ENCODE data around the gene VLDLR.

VLDLR gene

DNA sequence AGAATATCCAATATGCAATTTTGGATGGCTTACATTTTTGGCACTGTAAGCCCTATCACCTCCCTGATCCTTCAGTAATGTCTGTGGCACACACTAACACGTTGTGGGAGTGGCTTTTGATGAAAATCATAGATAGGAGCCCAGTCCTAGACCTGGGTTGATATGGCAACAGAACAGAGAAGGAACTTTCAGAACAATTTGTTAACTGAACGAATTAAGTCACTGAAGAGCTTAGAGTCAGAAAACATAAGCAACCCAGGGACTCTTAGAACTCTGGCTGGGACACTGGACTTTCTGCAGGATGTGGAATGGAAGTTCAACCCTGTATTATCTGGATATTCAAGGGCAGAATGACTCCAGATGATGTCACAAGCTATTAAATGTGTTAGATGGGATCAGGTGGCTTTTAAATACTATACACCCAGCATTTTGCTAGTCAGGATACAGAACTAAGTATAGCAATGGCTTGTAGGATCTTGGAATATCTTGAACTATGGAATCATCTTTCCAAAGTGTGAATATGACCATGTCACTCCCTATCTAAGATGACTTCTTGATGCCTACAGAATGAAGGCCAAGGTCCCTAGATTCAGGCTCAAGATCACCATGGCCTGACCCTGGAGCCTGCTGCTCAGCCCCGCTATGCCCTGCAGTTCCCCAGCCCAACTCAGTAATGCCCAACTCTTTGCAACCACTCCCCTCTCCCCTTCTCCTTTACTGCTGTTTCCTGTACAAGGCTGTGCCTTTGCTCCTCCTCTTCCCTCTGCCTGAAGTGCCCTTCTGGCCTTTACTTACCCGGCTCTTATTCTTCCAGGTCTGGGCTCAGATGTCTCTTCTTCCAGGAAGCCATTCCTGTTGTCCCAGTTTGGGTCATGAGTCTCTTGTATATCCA lies 42.8 kb downstream of the VLDLR start:
- H3K27ac ChIP-seq (ENCODE audit: low read depth, low read length) = no peak overlapping the region
- no peak overlapping the region for H3K9ac ChIP-seq (ENCODE audit: low read length)
- H3K4me1 ChIP-seq (ENCODE audit: control insufficient read depth, insufficient read depth, low read length) = no peaks in the 10 kb centered on the region
- H3K36me3 ChIP-seq (ENCODE audit: control insufficient read depth, insufficient read depth, low read length) = no peaks in the 10 kb centered on the region
- no peaks in the 10 kb centered on the region for H3K27me3 ChIP-seq (ENCODE audit: control insufficient read depth, insufficient read depth, low read length)
- peaks cover 23% of the 10 kb centered on the region for H3K9me3 ChIP-seq (ENCODE audit: control insufficient read depth, insufficient read depth, low read depth, low read length)
- H3K4me3 ChIP-seq (ENCODE audit: low read depth, low read length) = no peak overlapping the region

DNA sequence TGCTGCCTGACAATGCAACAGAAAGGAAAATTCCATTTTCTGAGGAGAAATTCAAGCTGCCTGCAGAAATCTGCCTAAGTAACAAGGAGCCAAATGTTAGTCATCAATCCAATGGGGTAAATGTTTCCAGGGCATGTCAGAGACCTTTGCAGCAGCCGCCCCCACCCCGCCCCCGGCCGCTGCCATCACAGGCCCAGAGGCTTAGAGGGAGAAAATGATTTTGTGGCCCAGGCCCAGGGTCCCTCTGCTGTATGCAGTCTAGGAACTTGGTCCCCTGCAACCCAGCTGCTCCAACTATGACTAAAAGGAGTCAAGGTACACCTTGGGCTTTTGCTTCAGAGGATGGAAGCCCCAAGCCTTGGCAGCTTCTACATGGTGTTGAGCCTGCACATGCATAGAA lies 45.0 kb downstream of the VLDLR start:
- no peaks in the 10 kb centered on the region for H3K4me1 ChIP-seq (ENCODE audit: control insufficient read depth, insufficient read depth, low read length)
- H3K9me3 ChIP-seq (ENCODE audit: control insufficient read depth, insufficient read depth, low read depth, low read length) = peaks cover 23% of the 10 kb centered on the region
- no peak overlapping the region for H3K27ac ChIP-seq (ENCODE audit: low read depth, low read length)
- H3K4me3 ChIP-seq (ENCODE audit: low read depth, low read length) = no peak overlapping the region
- no peaks in the 10 kb centered on the region for H3K36me3 ChIP-seq (ENCODE audit: control insufficient read depth, insufficient read depth, low read length)
- no peak overlapping the region for H3K9ac ChIP-seq (ENCODE audit: low read length)
- H3K27me3 ChIP-seq (ENCODE audit: control insufficient read depth, insufficient read depth, low read length) = no peaks in the 10 kb centered on the region

DNA sequence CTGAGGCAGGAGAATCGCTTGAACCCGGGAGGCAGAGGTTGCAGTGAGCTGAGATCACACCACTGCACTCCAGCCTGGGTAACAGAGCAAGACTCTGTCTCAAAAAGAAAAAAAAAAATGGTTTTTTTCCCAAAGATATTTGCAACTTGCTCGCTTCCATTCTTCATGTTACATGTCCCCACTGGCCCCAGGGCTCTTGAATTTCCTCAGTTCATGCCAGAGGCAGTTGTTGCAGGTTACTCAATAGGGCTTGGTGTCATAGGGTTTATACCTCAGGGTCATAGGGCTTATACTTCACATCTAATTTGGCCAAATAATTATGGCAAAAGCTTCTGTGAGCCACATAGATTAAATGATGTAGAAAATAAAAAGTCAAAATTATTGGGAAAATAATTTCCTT lies 51.6 kb downstream of the VLDLR start:
- Histone ChIP-seq H3K36me3 (ENCODE audit: control insufficient read depth, insufficient read depth, low read length) (no peaks in the 10 kb centered on the region), H3K9ac (ENCODE audit: low read length) (no peak overlapping the region), H3K27ac (ENCODE audit: low read depth, low read length) (no peak overlapping the region), H3K4me1 (ENCODE audit: control insufficient read depth, insufficient read depth, low read length) (peaks cover 10% of the 10 kb centered on the region), H3K27me3 (ENCODE audit: control insufficient read depth, insufficient read depth, low read length) (no peaks in the 10 kb centered on the region), H3K4me3 (ENCODE audit: low read depth, low read length) (no peak overlapping the region), H3K9me3 (ENCODE audit: control insufficient read depth, insufficient read depth, low read depth, low read length) (no peaks in the 10 kb centered on the region)

- H3K27me3 ChIP-seq (ENCODE audit: control insufficient read depth, insufficient read depth, low read length) = no peaks in the 10 kb centered on the region
- H3K36me3 ChIP-seq (ENCODE audit: control insufficient read depth, insufficient read depth, low read length) = no peaks in the 10 kb centered on the region
- H3K9me3 ChIP-seq (ENCODE audit: control insufficient read depth, insufficient read depth, low read depth, low read length) = no peaks in the 10 kb centered on the region
- H3K9ac ChIP-seq (ENCODE audit: low read length) = no peak overlapping the region
- peaks cover 11% of the 10 kb centered on the region for H3K4me1 ChIP-seq (ENCODE audit: control insufficient read depth, insufficient read depth, low read length)
- H3K27ac ChIP-seq (ENCODE audit: low read depth, low read length) = no peak overlapping the region
- H3K4me3 ChIP-seq (ENCODE audit: low read depth, low read length) = no peak overlapping the region
These were observed 52.7 kb downstream of the VLDLR start for GRCh38 chr9:2674141-2674824.

GRCh38 chr9:2675834-2676233 lies 54.2 kb downstream of the VLDLR start:
- H3K4me3 ChIP-seq (ENCODE audit: low read depth, low read length) = no peak overlapping the region
- H3K27me3 ChIP-seq (ENCODE audit: control insufficient read depth, insufficient read depth, low read length) = no peaks in the 10 kb centered on the region
- H3K9ac ChIP-seq (ENCODE audit: low read length) = no peak overlapping the region
- H3K27ac ChIP-seq (ENCODE audit: low read depth, low read length) = no peak overlapping the region
- H3K36me3 ChIP-seq (ENCODE audit: control insufficient read depth, insufficient read depth, low read length) = no peaks in the 10 kb centered on the region
- H3K9me3 ChIP-seq (ENCODE audit: control insufficient read depth, insufficient read depth, low read depth, low read length) = no peaks in the 10 kb centered on the region
- H3K4me1 ChIP-seq (ENCODE audit: control insufficient read depth, insufficient read depth, low read length) = peaks cover 11% of the 10 kb centered on the region

- H3K9ac ChIP-seq (ENCODE audit: low read length) = no peak overlapping the region
- no peak overlapping the region for H3K27ac ChIP-seq (ENCODE audit: low read depth, low read length)
- H3K36me3 ChIP-seq (ENCODE audit: control insufficient read depth, insufficient read depth, low read length) = no peaks in the 10 kb centered on the region
- H3K4me1 ChIP-seq (ENCODE audit: control insufficient read depth, insufficient read depth, low read length) = peaks cover 11% of the 10 kb centered on the region
- no peak overlapping the region for H3K4me3 ChIP-seq (ENCODE audit: low read depth, low read length)
- no peaks in the 10 kb centered on the region for H3K27me3 ChIP-seq (ENCODE audit: control insufficient read depth, insufficient read depth, low read length)
- no peaks in the 10 kb centered on the region for H3K9me3 ChIP-seq (ENCODE audit: control insufficient read depth, insufficient read depth, low read depth, low read length)
These were observed 54.9 kb downstream of the VLDLR start for GRCh38 chr9:2676466-2676865.

DNA sequence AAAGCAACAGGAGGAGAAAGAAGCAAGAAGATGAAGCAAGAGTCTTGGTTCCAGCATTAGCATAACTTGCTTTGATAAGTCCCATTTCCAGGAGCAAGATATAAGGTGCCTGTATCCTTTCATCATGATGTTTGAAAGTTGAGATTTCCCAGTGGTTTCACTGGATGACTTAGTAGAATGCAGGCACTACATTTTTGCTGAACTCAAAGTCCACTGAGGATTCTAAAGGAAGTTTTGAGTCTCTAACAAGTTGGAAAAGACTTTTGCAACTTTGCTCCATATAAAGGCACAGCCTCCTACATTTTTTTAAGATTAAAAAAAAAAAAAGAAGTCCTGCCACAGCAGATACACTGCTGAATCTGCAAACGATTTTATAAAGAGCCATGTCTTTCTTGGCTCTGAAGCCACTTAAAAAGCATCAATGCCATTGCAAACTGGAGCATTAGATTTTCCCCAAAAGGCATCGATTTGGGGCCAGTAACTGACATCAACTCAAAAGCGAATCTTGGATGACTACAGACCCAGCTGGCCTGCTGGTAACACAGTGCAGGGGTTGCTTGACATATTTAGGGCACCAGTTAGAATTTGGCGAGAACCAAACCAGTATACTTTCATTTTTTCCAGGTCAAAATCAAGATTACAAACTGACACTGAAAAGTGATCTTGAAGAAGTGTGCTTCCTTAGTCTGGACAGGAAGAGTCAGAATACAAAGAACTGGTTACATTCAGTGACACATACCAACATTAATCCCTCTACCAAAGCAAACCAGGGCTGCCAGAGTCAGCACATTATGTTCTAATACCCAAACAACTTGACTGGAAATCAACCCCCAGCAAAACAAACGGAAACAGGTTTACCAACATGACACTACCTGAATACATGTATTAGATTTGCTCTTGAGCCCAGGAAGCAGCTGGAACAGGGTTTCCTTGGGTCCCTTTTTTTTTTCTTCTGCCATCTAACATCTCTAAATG lies 56.6 kb downstream of the VLDLR start:
- no peaks in the 10 kb centered on the region for H3K9me3 ChIP-seq (ENCODE audit: control insufficient read depth, insufficient read depth, low read depth, low read length)
- no peak overlapping the region for H3K9ac ChIP-seq (ENCODE audit: low read length)
- H3K27me3 ChIP-seq (ENCODE audit: control insufficient read depth, insufficient read depth, low read length) = no peaks in the 10 kb centered on the region
- peaks cover 11% of the 10 kb centered on the region for H3K4me1 ChIP-seq (ENCODE audit: control insufficient read depth, insufficient read depth, low read length)
- H3K4me3 ChIP-seq (ENCODE audit: low read depth, low read length) = no peak overlapping the region
- no peaks in the 10 kb centered on the region for H3K36me3 ChIP-seq (ENCODE audit: control insufficient read depth, insufficient read depth, low read length)
- H3K27ac ChIP-seq (ENCODE audit: low read depth, low read length) = no peak overlapping the region

- H3K36me3 ChIP-seq (ENCODE audit: control insufficient read depth, insufficient read depth, low read length) = no peaks in the 10 kb centered on the region
- H3K27ac ChIP-seq (ENCODE audit: low read depth, low read length) = no peak overlapping the region
- no peak overlapping the region for H3K4me3 ChIP-seq (ENCODE audit: low read depth, low read length)
- H3K27me3 ChIP-seq (ENCODE audit: control insufficient read depth, insufficient read depth, low read length) = no peaks in the 10 kb centered on the region
- H3K9ac ChIP-seq (ENCODE audit: low read length) = no peak overlapping the region
- no peaks in the 10 kb centered on the region for H3K9me3 ChIP-seq (ENCODE audit: control insufficient read depth, insufficient read depth, low read depth, low read length)
- peaks cover 11% of the 10 kb centered on the region for H3K4me1 ChIP-seq (ENCODE audit: control insufficient read depth, insufficient read depth, low read length)
These were observed 57.4 kb downstream of the VLDLR start for GRCh38 chr9:2679011-2679410.

DNA sequence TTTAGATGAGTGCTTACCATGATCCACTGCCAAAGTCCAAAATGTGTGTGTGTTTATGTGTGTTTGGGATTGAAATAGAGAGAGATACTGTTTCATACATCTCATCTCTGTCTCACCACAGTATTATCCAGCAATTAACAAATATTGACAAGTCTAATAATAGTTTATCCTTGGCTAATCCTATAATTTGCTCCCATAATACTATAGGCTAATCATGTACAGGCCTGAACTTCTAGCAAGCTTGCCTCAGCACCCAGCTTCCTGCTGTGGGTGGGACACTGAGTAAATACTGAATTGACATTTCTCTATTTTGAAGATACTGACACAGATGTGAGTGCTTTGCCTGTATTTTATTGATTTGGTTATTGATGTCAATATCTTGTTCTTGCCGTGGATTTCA lies 60.4 kb downstream of the VLDLR start:
- Histone ChIP-seq H3K9ac (ENCODE audit: low read length) (no peak overlapping the region), H3K27me3 (ENCODE audit: control insufficient read depth, insufficient read depth, low read length) (no peaks in the 10 kb centered on the region), H3K4me1 (ENCODE audit: control insufficient read depth, insufficient read depth, low read length) (peaks cover 15% of the 10 kb centered on the region), H3K4me3 (ENCODE audit: low read depth, low read length) (no peak overlapping the region), H3K27ac (ENCODE audit: low read depth, low read length) (no peak overlapping the region), H3K9me3 (ENCODE audit: control insufficient read depth, insufficient read depth, low read depth, low read length) (no peaks in the 10 kb centered on the region), H3K36me3 (ENCODE audit: control insufficient read depth, insufficient read depth, low read length) (no peaks in the 10 kb centered on the region)

- Histone ChIP-seq H3K4me1 (ENCODE audit: control insufficient read depth, insufficient read depth, low read length) (peaks cover 6% of the 10 kb centered on the region; the same call in 1 of the 2 replicates), H3K9me3 (ENCODE audit: control insufficient read depth, insufficient read depth, low read depth, low read length) (no peaks in the 10 kb centered on the region), H3K9ac (ENCODE audit: low read length) (no peak overlapping the region), H3K27me3 (ENCODE audit: control insufficient read depth, insufficient read depth, low read length) (no peaks in the 10 kb centered on the region), H3K4me3 (ENCODE audit: low read depth, low read length) (no peak overlapping the region), H3K27ac (ENCODE audit: low read depth, low read length) (no peak overlapping the region), H3K36me3 (ENCODE audit: control insufficient read depth, insufficient read depth, low read length) (no peaks in the 10 kb centered on the region)
These were observed 65.3 kb downstream of the VLDLR start for GRCh38 chr9:2686911-2687310.

Measured in HUES6 (cell line).